Activated T-helper 1 cell treated with anti-CD3 and anti-CD28 coated beads, Interleukin-12 subunit alpha, Interleukin-12 subunit beta, Interleukin-2, Interleukin-4 antibody, amounts not matched to agents 30 ng/mL and 10 ng/mL and 1 ng/mL, durations not matched to agents 14 hours and 24 hours and 36 hours (primary cell): ENCODE results near the gene CRIM1. TPM values are rescaled to one million over a fixed set of nuclear protein-coding genes. Genes with fewer than 3 reads are reported as not detected.

Source experiments
- DNase-seq: peaks from one replicate; pipeline ENCODE4 v3.0.0; 2021; ENCODE audit warnings: low spot score
- H3K27ac Mint-ChIP-seq: one replicate; pipeline ENCODE4 v1.8.0; 2021; ENCODE audit warnings: mild to moderate bottlenecking, mixed read lengths
- H3K27me3 Mint-ChIP-seq: one replicate; pipeline ENCODE4 v1.8.0; 2022; ENCODE audit warnings: mild to moderate bottlenecking, moderate library complexity, mixed read lengths; ENCODE audit not compliant: insufficient read depth
- H3K36me3 Mint-ChIP-seq: one replicate; pipeline ENCODE4 v1.8.0; 2021; ENCODE audit warnings: low read depth, mixed read lengths
- H3K4me1 Mint-ChIP-seq: one replicate; pipeline ENCODE4 v1.8.0; 2021; ENCODE audit warnings: low read depth, mixed read lengths
- H3K4me3 Mint-ChIP-seq: one replicate; pipeline ENCODE4 v1.8.0; 2021; ENCODE audit warnings: mild to moderate bottlenecking, moderate library complexity, mixed read lengths
- H3K9me3 Mint-ChIP-seq: one replicate; pipeline ENCODE4 v1.8.0; 2021; ENCODE audit warnings: mixed read lengths
- intact Hi-C: fragments of 100-400 bp; cut with micrococcal nuclease; formaldehyde crosslinking; loops from one replicate; pipeline ENCODE4 v1.15.1; 2024
- total RNA-seq: library from RNA; stranded (reverse); gene quantifications from 2 replicates; pipeline ENCODE4 v1.2.3, GENCODE V29; 2022

The CRIM1 gene
- total RNA-seq, 1 donor from 2014 or later, result 15.3 TPM

DNA sequence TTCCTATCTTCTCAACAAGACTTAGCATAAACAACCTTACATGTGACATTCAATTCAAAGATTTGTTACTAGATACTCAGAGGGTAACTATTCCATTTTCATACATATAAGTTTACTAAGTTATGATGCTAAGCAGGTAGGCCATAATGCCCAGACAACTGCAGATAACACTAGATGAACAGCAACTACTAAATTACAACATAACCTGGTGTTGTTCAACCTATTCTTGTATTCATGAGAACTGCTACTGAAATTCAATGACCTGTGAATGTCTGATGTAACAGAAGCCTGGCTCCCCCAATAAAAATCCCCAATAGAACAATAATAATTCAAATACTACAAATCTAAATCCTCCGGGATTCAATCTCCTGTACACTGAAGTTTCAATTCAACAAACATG, 217.6 kb downstream of the CRIM1 start:
- peaks cover 33% of the 10 kb centered on the region for H3K36me3 Mint-ChIP-seq
- DNase-seq, result no peak
- H3K27me3 Mint-ChIP-seq, result no peaks in the 10 kb centered on the region
- H3K4me1 Mint-ChIP-seq, result peaks cover 11% of the 10 kb centered on the region
- intact Hi-C loops, result no loop called here
- no peaks in the 10 kb centered on the region for H3K9me3 Mint-ChIP-seq
- no peak overlapping the region for H3K27ac Mint-ChIP-seq
- no peak overlapping the region for H3K4me3 Mint-ChIP-seq

DNA sequence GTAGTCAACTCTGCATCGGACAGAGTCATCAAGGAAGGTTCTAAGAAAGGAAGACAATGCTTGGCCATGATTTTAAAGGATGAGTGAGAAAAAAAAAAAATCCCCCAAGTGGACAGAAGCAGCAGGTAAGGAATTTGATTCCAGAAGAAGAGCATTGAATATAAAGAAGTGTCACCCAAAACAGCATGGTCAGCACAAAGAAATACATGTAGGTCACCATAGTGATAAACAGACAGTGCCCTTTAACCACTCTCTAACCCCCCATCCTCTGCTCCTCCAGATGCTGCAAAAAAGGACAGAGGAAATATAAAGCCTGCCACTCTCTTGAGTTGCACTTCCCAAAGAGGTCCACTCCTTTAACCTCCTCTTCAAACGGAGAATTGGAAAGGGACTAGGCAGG, 219.0 kb downstream of the CRIM1 start:
- intact Hi-C loops, result no loop called here
- Mint-ChIP-seq H3K27ac (no peak overlapping the region), H3K4me1 (peaks cover 25% of the 10 kb centered on the region), H3K36me3 (peaks cover 38% of the 10 kb centered on the region), H3K9me3 (no peaks in the 10 kb centered on the region), H3K27me3 (no peaks in the 10 kb centered on the region), H3K4me3 (no peak overlapping the region)
- DNase-seq, result no peak

DNA sequence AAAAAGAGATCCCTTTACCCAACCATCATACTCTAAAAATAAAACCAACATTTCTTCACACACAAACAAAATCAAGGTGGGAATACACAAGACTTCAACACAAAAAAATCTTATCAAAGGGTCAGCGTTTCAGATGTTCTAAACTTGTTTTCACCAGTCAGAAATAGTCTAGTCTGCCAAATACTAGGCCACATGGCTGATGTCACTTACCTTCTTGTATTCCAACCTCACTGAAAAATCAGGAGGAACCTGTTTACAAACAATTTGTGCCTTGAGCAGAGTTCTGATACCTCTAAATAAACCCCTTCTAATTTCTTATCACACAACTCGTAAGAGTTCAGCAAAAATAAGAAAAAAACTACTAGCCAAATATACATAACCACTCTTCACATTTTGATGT, 222.3 kb downstream of the CRIM1 start:
- Mint-ChIP-seq H3K36me3 (peaks cover 55% of the 10 kb centered on the region), H3K4me1 (peaks cover 25% of the 10 kb centered on the region), H3K27me3 (no peaks in the 10 kb centered on the region), H3K4me3 (no peak overlapping the region), H3K9me3 (no peaks in the 10 kb centered on the region), H3K27ac (no peak overlapping the region)
- no peak for DNase-seq
- intact Hi-C loops, result no loop called here

DNA sequence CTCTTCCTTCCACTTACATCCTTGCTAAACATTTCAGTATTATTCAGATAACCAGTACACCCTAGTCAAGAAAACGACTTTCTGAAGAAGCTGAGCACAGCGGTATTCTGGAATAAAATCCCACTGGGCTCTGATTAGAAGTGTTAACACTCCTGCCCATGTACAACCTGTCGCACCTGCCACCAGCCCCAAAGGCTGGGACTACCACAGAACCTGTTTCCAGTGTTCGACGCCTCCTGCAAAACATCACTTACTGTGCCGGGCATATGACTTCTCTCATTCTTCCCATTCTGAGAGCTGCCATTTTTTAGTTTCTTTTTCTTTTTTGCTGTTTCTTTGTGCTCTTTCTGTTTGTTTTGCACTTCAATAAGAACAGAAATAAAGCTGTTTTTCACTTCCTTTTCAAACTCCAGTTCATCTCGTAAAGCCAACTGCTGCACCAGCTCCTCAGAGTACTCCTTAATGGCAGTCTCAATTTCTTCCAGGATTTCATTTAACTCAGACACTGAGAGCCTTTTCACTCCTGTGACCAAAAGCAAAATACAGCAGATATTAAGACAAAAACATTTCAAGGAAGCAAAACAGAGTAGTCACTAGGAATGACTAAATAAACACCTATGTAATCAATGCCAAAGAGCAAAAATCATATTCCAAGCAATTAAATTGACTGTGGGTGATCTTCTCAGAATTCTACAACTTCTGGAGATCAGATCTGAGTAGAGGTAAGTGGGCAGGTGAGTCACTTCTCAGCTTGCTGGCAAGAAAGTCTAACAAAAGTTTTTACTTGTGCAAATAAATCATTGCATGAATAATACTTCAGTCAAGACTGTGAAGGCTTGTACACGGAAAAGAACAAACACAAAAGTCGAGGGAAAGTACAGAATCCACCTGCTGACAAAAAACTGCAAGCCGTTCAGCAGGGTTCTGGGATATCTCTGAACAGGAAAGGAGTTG, 223.0 kb downstream of the CRIM1 start:
- Mint-ChIP-seq H3K4me3 (peak overlapping the region; percentile 2), H3K27me3 (no peaks in the 10 kb centered on the region), H3K4me1 (peaks cover 25% of the 10 kb centered on the region), H3K27ac (peak overlapping the region; percentile 56), H3K9me3 (no peaks in the 10 kb centered on the region), H3K36me3 (peaks cover 55% of the 10 kb centered on the region)
- intact Hi-C loops, result no loop called here
- no peak for DNase-seq

DNA sequence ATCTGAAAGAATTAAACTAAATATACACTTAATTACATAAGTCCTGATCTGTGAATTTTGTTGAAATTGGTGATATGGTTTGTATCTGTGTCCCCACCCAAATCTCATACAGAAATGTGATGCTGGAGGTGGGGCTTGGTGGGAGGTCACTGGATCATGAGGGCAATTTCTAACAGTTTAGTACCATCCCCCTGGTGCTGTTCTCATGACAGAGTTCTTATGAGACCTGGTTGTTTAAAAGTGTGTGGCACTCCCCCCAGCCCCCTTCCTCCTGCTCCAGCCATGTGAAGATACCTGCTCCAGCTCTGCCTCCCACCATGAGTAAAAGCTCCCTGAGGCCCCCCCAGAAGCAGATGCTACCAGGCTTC, 223.7 kb downstream of the CRIM1 start:
- Mint-ChIP-seq H3K4me1 (peaks cover 25% of the 10 kb centered on the region), H3K9me3 (no peaks in the 10 kb centered on the region), H3K36me3 (peaks cover 59% of the 10 kb centered on the region), H3K27me3 (no peaks in the 10 kb centered on the region), H3K4me3 (no peak overlapping the region), H3K27ac (no peak overlapping the region)
- intact Hi-C loops, result no loop called here
- DNase-seq, result no peak

DNA sequence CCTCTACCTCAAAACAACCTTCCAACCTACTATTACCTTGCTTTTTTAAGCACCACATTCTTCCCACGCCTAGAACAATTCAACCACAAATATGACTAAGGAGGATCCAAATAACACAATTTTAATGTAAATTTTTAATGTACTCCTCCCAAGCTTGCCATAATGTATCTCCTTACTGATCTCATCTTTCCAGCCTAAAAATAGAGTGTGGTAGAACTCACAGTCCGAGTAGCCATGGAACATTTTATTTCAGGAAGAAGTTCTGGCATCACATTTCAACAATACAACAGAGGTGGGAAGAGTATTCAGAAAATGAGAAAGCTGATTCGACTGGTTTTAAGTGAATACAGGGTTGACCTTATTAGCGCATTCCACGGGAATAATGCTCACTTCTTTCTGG, 227.0 kb downstream of the CRIM1 start:
- Mint-ChIP-seq H3K9me3 (no peaks in the 10 kb centered on the region), H3K27me3 (no peaks in the 10 kb centered on the region), H3K4me1 (peaks cover 18% of the 10 kb centered on the region), H3K27ac (no peak overlapping the region), H3K36me3 (peaks cover 59% of the 10 kb centered on the region), H3K4me3 (no peak overlapping the region)
- no peak for DNase-seq
- intact Hi-C loops, result no loop called here

DNA sequence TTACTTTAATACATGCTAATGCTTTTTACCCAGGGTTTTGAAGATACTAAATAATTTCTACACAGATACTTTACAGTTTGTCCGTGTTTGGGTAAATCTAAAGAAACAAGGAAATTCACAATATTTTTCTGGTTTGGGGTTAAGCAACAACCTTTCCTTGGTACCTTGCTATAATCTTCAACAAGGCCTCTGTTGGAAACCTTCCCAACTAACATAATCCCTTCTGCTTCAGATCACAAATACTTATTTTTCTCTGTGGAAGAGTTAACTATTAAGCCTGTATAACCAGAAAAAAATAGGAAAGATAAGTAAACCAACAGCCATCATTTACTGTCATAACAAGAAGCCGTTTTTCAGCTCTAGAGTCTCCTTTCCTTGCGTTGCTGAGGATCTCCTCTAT, 227.4 kb downstream of the CRIM1 start:
- DNase-seq, result no peak
- Mint-ChIP-seq H3K36me3 (peaks cover 57% of the 10 kb centered on the region), H3K27ac (no peak overlapping the region), H3K27me3 (no peaks in the 10 kb centered on the region), H3K4me1 (peaks cover 15% of the 10 kb centered on the region), H3K4me3 (no peak overlapping the region), H3K9me3 (no peaks in the 10 kb centered on the region)
- intact Hi-C loops, result no loop called here

DNA sequence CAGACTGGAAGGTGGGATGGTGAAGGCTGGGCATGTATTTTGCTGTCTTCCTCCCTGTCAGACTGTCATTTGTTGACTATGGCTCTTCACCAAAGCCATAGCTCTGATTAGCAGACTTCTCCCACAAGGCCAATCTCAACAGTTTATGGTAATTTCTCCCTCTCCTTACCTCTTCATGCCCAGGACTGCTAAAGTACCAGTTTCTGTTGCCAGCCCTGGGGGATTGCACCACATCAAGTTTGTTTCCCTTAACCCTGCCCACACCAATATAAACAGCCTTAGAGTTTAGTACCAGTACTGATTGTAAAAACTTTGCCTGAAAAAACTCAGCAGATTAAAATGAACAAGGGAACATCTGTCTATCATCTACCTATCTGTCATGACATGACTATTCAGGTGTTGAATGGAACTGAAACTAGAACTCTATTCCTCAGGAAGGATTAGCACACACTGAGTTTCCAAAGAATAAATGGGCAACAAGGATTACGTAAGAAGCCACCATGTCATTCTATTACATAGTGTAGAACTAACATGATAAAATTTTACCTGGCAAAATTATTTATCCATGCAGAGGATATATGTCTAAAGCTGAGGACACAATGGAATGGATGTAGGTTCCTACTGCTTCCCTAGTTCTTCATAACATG, 228.7 kb downstream of the CRIM1 start:
- Mint-ChIP-seq H3K27me3 (no peaks in the 10 kb centered on the region), H3K36me3 (peaks cover 49% of the 10 kb centered on the region), H3K27ac (no peak overlapping the region), H3K4me1 (peaks cover 2% of the 10 kb centered on the region), H3K9me3 (no peaks in the 10 kb centered on the region), H3K4me3 (no peak overlapping the region)
- no peak for DNase-seq
- intact Hi-C loops, result no loop called here

DNA sequence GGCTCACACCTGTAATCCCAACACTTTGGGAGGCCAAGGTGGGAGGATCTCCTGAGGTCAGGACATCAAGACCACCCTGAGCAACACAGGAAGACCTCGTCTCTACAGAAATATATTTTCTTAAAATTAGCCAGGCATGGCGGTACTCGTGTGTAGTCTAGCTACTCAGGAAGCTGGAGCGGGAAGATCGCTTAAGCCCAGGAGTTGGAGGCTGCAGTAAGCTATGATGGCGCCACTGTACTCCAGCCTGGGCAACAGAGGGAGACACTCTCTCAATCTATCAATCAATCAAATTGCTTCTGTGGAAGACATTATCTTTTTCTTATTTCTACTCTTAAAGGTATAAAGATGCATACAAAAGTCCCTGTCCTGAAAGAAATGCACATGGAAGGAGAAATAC, 231.1 kb downstream of the CRIM1 start:
- intact Hi-C loops, result no loop called here
- Mint-ChIP-seq H3K36me3 (peaks cover 39% of the 10 kb centered on the region), H3K27me3 (no peaks in the 10 kb centered on the region), H3K4me3 (no peak overlapping the region), H3K27ac (no peak overlapping the region), H3K4me1 (no peaks in the 10 kb centered on the region), H3K9me3 (no peaks in the 10 kb centered on the region)
- no peak for DNase-seq

DNA sequence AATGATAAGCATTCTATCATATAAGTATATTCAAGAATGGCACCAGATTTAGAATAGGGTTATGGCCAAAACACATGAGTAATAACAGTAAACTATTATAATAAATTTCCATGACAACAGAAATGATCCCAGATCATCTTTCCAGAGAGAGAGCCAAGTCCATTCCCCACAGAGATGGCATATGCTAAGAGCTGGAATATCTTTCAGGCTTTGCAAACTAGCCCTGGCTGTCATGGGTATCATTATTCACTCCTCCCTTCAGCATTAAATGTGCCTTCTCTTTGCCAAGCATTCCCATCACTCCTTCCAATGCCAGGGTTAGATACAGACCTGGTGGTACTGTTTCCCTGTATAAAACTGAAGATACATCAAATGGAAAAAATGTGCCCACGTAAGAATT, 231.5 kb downstream of the CRIM1 start:
- no peak overlapping the region for H3K4me3 Mint-ChIP-seq
- no peaks in the 10 kb centered on the region for H3K27me3 Mint-ChIP-seq
- no peaks in the 10 kb centered on the region for H3K9me3 Mint-ChIP-seq
- intact Hi-C loops, result no loop called here
- no peak for DNase-seq
- H3K36me3 Mint-ChIP-seq, result peaks cover 36% of the 10 kb centered on the region
- no peak overlapping the region for H3K27ac Mint-ChIP-seq
- H3K4me1 Mint-ChIP-seq, result no peaks in the 10 kb centered on the region

DNA sequence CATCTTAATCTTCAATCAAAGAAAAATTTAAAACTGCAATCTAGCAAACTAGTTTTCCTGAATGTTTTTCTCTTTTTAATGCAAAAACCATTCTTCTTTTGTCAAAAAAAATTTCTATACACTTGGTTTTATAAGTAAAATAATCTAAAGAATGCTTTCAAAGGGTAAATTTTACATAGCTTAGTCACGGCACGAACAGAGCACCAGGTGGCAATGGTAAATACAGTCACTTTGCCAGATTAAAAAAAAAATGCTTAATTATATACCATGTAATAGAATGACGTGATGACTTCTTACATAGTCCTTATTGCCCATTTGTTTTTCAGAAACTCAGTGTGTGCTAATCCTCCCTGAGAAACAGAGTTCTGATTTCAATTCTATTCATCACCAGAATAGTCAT, 232.0 kb downstream of the CRIM1 start:
- Mint-ChIP-seq H3K4me3 (no peak overlapping the region), H3K4me1 (no peaks in the 10 kb centered on the region), H3K27ac (no peak overlapping the region), H3K27me3 (no peaks in the 10 kb centered on the region), H3K36me3 (peaks cover 35% of the 10 kb centered on the region), H3K9me3 (no peaks in the 10 kb centered on the region)
- intact Hi-C loops, result no loop called here
- DNase-seq, result no peak

DNA sequence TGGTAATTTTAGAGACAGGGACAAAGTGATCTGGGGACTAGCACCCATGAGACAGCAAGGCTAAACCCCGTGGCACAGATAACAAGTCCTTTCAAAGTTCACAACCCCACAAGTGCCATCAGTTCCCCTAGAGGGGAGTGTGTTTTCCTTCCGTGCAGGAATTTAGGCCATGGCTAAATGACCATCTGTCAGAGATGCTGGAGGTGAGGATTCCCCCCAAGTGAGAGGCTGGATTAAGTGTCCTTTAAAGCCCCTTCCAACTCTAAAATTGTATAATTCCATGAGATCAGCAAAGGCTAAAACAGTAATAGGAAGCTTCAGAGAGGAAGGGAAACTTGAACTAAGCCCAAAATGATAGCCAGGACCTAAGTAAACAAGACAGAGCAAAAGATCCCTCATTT, 233.7 kb downstream of the CRIM1 start:
- Mint-ChIP-seq H3K27ac (no peak overlapping the region), H3K4me1 (no peaks in the 10 kb centered on the region), H3K9me3 (no peaks in the 10 kb centered on the region), H3K4me3 (no peak overlapping the region), H3K27me3 (no peaks in the 10 kb centered on the region), H3K36me3 (peaks cover 26% of the 10 kb centered on the region)
- intact Hi-C loops, result no loop called here
- no peak for DNase-seq

DNA sequence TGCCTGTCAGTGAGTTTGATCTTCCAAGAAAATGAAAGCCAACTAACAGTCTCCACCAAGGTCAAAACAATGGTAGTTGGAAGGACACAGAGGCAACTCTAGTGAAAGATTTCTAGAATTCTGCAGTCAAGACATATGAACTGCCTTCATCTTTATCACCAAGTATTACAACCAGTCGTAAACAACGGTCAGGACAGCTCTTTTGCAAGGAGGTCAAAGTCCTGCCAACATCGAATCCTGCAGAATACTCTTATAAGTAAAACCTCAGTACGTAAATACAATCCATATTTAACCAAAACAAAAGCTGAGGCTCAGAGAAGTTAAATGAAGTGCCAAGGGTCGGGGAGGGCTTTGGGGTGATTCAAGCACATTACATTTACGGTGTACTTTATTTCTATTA, 239.3 kb downstream of the CRIM1 start:
- Mint-ChIP-seq H3K9me3 (no peaks in the 10 kb centered on the region), H3K27ac (no peak overlapping the region), H3K36me3 (peaks cover 12% of the 10 kb centered on the region), H3K27me3 (peaks cover 3% of the 10 kb centered on the region), H3K4me1 (peaks cover 29% of the 10 kb centered on the region), H3K4me3 (no peak overlapping the region)
- DNase-seq, result no peak
- intact Hi-C loops, result loop anchor here (5.0 kb wide), 2 partner anchors 192 to 372 kb away; partner anchors contain the start of gene STRN
